WTC11 (cell line): ENCODE measurements around the gene MCM7. TPM values are rescaled to one million over a fixed set of nuclear protein-coding genes. Genes with fewer than 3 reads are reported as not detected.

Experiments used
- ATAC-seq: fragments of 200-7000 bp; cut with Tn5 transposase; 2 replicates; pipeline ENCODE4 v1.10.0; 2021; ENCODE audit warnings: mild to moderate bottlenecking, moderate library complexity
- CTCF ChIA-PET: fragments of 300-600 bp; sonication (Branson Sonifier 250); formaldehyde crosslinking; loops from one replicate; lab custom pipeline; 2021; ENCODE audit warnings: antibody characterized with exemption; lab: Charles Lee
- POLR2A ChIA-PET: fragments of 350-600 bp; sonication (Branson Sonifier 250); formaldehyde crosslinking; loops from one replicate; lab custom pipeline; 2021; ENCODE audit warnings: antibody characterized with exemption; lab: Charles Lee
- DNase-seq: peaks from one replicate; pipeline ENCODE4 v3.0.0; 2021; ENCODE audit warnings: low spot score
- H3K27ac Mint-ChIP-seq: 2 replicates; pipeline ENCODE4 v1.8.0; 2021; ENCODE audit warnings: mixed read lengths
- H3K27me3 Mint-ChIP-seq: 2 replicates; pipeline ENCODE4 v1.8.0; 2021; ENCODE audit warnings: low read depth, mild to moderate bottlenecking, moderate library complexity, mixed read lengths
- H3K36me3 Mint-ChIP-seq: 2 replicates; pipeline ENCODE4 v1.8.0; 2021; ENCODE audit warnings: mixed read lengths
- H3K4me1 Mint-ChIP-seq: 2 replicates; pipeline ENCODE4 v1.8.0; 2022; ENCODE audit warnings: mixed read lengths
- H3K4me3 Mint-ChIP-seq: 2 replicates; pipeline ENCODE4 v1.8.0; 2021; ENCODE audit warnings: mild to moderate bottlenecking, moderate library complexity, mixed read lengths
- H3K9me3 Mint-ChIP-seq: 2 replicates; pipeline ENCODE4 v1.8.0; 2021; ENCODE audit warnings: mixed read lengths
- FOXK1 ChIP-seq: sonication (generic); formaldehyde crosslinking; IDR thresholded peaks from 2 replicates; pipeline ENCODE4 v1.8.0; 2022; ENCODE audit warnings: mild to moderate bottlenecking, moderate library complexity, missing genetic modification reagents
- GABPB1 ChIP-seq: sonication (generic); formaldehyde crosslinking; IDR thresholded peaks from 2 replicates; pipeline ENCODE4 v1.8.1; 2023; ENCODE audit warnings: mild to moderate bottlenecking, missing genetic modification reagents
- GTF2I ChIP-seq: fragments of 250-450 bp; sonication (Bioruptor Pico); conservative IDR thresholded peaks from 2 replicates; pipeline ENCODE4 v1.4.0; 2021; ENCODE audit warnings: mild to moderate bottlenecking
- JAZF1 ChIP-seq: fragments of 250-450 bp; sonication (Bioruptor Pico); IDR thresholded peaks from 2 replicates; pipeline ENCODE4 v1.9.0; 2021; ENCODE audit warnings: moderate library complexity, mild to moderate bottlenecking, inconsistent platforms
- MXD4 ChIP-seq: fragments of 250-450 bp; sonication (Bioruptor Pico); IDR thresholded peaks from 2 replicates; pipeline ENCODE4 v1.8.0; 2021; ENCODE audit warnings: mild to moderate bottlenecking, moderate library complexity, borderline replicate concordance
- NR2C2 ChIP-seq: sonication (generic); formaldehyde crosslinking; IDR thresholded peaks from 2 replicates; pipeline ENCODE4 v1.8.0; 2022; ENCODE audit warnings: mild to moderate bottlenecking, missing genetic modification reagents
- RORB ChIP-seq: fragments of 250-450 bp; sonication (Bioruptor Pico); IDR thresholded peaks from 2 replicates; pipeline ENCODE4 v1.9.0; 2021; ENCODE audit warnings: mild to moderate bottlenecking
- SOX15 ChIP-seq: fragments of 250-450 bp; sonication (Bioruptor Pico); IDR thresholded peaks from 2 replicates; pipeline ENCODE4 v1.9.0; 2021; ENCODE audit warnings: mild to moderate bottlenecking
- TCF7 ChIP-seq: sonication (generic); formaldehyde crosslinking; IDR thresholded peaks from 2 replicates; pipeline ENCODE4 v1.8.0; 2022; ENCODE audit warnings: mild to moderate bottlenecking, low read depth, missing genetic modification reagents, moderate library complexity
- ZBTB21 ChIP-seq: sonication (generic); formaldehyde crosslinking; IDR thresholded peaks from 2 replicates; pipeline ENCODE4 v1.8.1; 2023; ENCODE audit warnings: mild to moderate bottlenecking, missing genetic modification reagents, borderline replicate concordance
- ZNF121 ChIP-seq: sonication (generic); formaldehyde crosslinking; IDR thresholded peaks from 2 replicates; pipeline ENCODE4 v1.8.0; 2023; ENCODE audit warnings: missing genetic modification reagents
- ZNF232 ChIP-seq: sonication (generic); formaldehyde crosslinking; IDR thresholded peaks from 2 replicates; pipeline ENCODE4 v1.8.0; 2022; ENCODE audit warnings: mild to moderate bottlenecking, missing genetic modification reagents
- ZNF263 ChIP-seq: sonication (generic); formaldehyde crosslinking; IDR thresholded peaks from 2 replicates; pipeline ENCODE4 v1.8.1; 2022; ENCODE audit warnings: low read depth, mild to moderate bottlenecking, moderate library complexity, missing genetic modification reagents
- ZNF317 ChIP-seq: sonication (generic); formaldehyde crosslinking; IDR thresholded peaks from 2 replicates; pipeline ENCODE4 v1.8.1; 2023; ENCODE audit warnings: low read depth, mild to moderate bottlenecking, moderate library complexity, missing genetic modification reagents, borderline replicate concordance
- ZNF423 ChIP-seq: fragments of 250-450 bp; sonication (Bioruptor Pico); IDR thresholded peaks from 2 replicates; pipeline ENCODE4 v2.1.2; 2022; ENCODE audit warnings: mild to moderate bottlenecking, moderate library complexity
- total RNA-seq: library from RNA; stranded (reverse); gene quantifications from 3 replicates; pipeline ENCODE4 v1.2.3, GENCODE V29; 2021
- TF ChIP-seq, protein P1 (sequence below): sonication (generic); formaldehyde crosslinking; IDR thresholded peaks from 2 replicates; pipeline ENCODE4 v1.8.1; 2023; ENCODE audit warnings: mild to moderate bottlenecking, moderate library complexity, missing genetic modification reagents
- TF ChIP-seq, protein P2 (sequence below): sonication (generic); formaldehyde crosslinking; IDR thresholded peaks from 2 replicates; pipeline ENCODE4 v1.8.0; 2022; ENCODE audit warnings: mild to moderate bottlenecking, missing genetic modification reagents
- TF ChIP-seq, protein P3 (sequence below): sonication (generic); formaldehyde crosslinking; IDR thresholded peaks from 2 replicates; pipeline ENCODE4 v1.8.1; 2022; ENCODE audit warnings: low read depth, missing genetic modification reagents, borderline replicate concordance
- TF ChIP-seq, protein P4 (sequence below): sonication (generic); formaldehyde crosslinking; IDR thresholded peaks from 2 replicates; pipeline ENCODE4 v1.8.1; 2023; ENCODE audit warnings: mild to moderate bottlenecking, missing genetic modification reagents, moderate library complexity
- TF ChIP-seq, protein P5 (sequence below): sonication (generic); formaldehyde crosslinking; IDR thresholded peaks from 2 replicates; pipeline ENCODE4 v1.8.0; 2023; ENCODE audit warnings: missing genetic modification reagents
- TF ChIP-seq, protein P6 (sequence below): fragments of 250-450 bp; sonication (Bioruptor Pico); IDR thresholded peaks from 2 replicates; pipeline ENCODE4 v1.9.0; 2021; ENCODE audit warnings: mild to moderate bottlenecking, borderline replicate concordance
- TF ChIP-seq, protein P7 (sequence below): fragments of 250-450 bp; sonication (Bioruptor Pico); IDR thresholded peaks from 2 replicates; pipeline ENCODE4 v1.8.0; 2021; ENCODE audit warnings: mild to moderate bottlenecking
- TF ChIP-seq, protein P8 (sequence below): sonication (generic); formaldehyde crosslinking; IDR thresholded peaks from 2 replicates; pipeline ENCODE4 v1.8.0; 2022; ENCODE audit warnings: mild to moderate bottlenecking, missing genetic modification reagents

The MCM7 gene
- total RNA-seq, 1 experiment from 2014 or later: 351 TPM

DNA sequence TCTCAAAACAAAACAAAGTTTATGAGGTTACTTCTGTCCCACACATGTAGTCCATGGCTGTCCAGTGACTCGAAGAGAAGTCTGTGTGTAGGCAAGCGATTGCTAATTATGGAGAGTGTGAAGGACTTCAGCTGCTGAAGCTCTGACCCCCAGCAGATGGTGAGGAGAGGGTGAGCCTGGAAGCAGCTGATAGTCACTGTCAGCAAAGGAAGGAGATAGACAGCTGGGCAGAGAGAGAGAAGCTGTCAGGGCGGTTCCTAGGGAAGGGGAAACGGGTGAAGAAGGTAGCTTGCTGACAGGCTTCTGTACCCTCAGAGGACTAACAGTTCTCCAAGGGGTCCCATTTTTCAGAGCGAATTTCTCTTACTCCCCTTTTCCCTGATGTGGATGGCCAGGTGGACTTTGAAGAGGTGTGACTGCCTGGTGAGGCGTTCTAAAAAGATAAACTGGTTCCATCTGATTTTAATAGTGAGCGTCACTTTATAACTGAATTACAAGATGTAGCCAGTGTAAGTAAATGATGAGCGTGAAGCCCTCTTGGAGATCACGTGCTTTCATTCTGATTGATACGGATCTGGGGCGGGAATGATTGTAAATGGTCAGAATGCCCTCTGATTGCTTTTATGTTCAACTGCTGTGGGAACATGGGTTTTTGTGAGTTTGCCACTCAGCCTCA lies 39.5 kb downstream of the MCM7 start (continued):
- TF ChIP-seq, protein P1, sequence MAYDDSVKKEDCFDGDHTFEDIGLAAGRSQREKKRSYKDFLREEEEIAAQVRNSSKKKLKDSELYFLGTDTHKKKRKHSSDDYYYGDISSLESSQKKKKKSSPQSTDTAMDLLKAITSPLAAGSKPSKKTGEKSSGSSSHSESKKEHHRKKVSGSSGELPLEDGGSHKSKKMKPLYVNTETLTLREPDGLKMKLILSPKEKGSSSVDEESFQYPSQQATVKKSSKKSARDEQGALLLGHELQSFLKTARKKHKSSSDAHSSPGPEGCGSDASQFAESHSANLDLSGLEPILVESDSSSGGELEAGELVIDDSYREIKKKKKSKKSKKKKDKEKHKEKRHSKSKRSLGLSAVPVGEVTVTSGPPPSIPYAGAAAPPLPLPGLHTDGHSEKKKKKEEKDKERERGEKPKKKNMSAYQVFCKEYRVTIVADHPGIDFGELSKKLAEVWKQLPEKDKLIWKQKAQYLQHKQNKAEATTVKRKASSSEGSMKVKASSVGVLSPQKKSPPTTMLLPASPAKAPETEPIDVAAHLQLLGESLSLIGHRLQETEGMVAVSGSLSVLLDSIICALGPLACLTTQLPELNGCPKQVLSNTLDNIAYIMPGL: no peak
- TF ChIP-seq SOX15 (CRISPR knock-in tag) (no peak), ZNF121 (CRISPR knock-in tag) (no peak), ZNF423 (CRISPR knock-in tag) (no peak), ZNF263 (CRISPR knock-in tag) (no peak)
- TF ChIP-seq, protein P2, sequence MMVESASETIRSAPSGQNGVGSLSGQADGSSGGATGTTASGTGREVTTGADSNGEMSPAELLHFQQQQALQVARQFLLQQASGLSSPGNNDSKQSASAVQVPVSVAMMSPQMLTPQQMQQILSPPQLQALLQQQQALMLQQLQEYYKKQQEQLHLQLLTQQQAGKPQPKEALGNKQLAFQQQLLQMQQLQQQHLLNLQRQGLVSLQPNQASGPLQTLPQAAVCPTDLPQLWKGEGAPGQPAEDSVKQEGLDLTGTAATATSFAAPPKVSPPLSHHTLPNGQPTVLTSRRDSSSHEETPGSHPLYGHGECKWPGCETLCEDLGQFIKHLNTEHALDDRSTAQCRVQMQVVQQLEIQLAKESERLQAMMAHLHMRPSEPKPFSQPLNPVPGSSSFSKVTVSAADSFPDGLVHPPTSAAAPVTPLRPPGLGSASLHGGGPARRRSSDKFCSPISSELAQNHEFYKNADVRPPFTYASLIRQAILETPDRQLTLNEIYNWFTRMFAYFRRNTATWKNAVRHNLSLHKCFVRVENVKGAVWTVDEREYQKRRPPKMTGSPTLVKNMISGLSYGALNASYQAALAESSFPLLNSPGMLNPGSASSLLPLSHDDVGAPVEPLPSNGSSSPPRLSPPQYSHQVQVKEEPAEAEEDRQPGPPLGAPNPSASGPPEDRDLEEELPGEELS (CRISPR knock-in tag): no peak
- TF ChIP-seq, protein P3, sequence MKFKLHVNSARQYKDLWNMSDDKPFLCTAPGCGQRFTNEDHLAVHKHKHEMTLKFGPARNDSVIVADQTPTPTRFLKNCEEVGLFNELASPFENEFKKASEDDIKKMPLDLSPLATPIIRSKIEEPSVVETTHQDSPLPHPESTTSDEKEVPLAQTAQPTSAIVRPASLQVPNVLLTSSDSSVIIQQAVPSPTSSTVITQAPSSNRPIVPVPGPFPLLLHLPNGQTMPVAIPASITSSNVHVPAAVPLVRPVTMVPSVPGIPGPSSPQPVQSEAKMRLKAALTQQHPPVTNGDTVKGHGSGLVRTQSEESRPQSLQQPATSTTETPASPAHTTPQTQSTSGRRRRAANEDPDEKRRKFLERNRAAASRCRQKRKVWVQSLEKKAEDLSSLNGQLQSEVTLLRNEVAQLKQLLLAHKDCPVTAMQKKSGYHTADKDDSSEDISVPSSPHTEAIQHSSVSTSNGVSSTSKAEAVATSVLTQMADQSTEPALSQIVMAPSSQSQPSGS: no peak

DNA sequence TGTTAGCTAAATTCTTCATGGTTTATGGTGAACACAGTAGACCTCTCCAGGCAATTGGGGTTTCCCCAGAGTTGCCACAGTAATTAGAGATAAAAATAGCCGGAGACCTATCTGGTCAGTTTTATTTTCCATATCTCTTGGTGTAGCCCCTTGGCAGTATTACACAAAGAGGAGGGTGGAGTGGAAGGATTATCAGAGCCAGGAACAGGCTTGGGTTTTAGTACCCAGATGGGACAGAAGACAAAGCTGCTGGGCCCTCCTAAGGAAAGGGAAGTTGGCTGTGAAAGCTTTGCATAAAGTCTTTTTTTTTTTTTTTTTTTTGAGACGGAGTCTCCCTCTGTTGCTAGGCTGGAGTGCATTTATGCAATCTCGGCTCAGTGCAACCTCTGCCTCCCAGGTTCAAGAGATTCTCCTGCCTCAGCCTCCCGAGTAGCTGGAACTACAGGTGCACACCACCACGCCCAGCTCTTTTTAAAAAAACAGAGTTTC lies 41.9 kb downstream of the MCM7 start:
- CTCF ChIA-PET: interaction anchor here (1.3 kb wide), 1 partner anchor 23 kb away, joined by 4 read pairs; no protein-coding TSS in a partner anchor
- DNase-seq: no peak
- Mint-ChIP-seq H3K27ac (no peak overlapping the region), H3K4me3 (no peak overlapping the region), H3K27me3 (no peaks in the 10 kb centered on the region), H3K9me3 (no peaks in the 10 kb centered on the region), H3K36me3 (peaks cover 58% of the 10 kb centered on the region), H3K4me1 (no peaks in the 10 kb centered on the region)
- POLR2A ChIA-PET: no interaction called here
- no peak for ATAC-seq
- TF ChIP-seq ZNF263 (CRISPR knock-in tag) (no peak), FOXK1 (no peak), TCF7 (CRISPR knock-in tag) (no peak), GTF2I (CRISPR knock-in tag) (no peak), ZNF232 (CRISPR knock-in tag) (no peak), GABPB1 (CRISPR knock-in tag) (no peak), MXD4 (CRISPR knock-in tag) (no peak), RORB (CRISPR knock-in tag) (no peak), NR2C2 (no peak), ZNF317 (CRISPR knock-in tag) (no peak), ZBTB21 (no peak), JAZF1 (CRISPR knock-in tag) (no peak)
- TF ChIP-seq, protein P4, sequence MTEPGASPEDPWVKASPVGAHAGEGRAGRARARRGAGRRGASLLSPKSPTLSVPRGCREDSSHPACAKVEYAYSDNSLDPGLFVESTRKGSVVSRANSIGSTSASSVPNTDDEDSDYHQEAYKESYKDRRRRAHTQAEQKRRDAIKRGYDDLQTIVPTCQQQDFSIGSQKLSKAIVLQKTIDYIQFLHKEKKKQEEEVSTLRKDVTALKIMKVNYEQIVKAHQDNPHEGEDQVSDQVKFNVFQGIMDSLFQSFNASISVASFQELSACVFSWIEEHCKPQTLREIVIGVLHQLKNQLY (CRISPR knock-in tag): no peak
- TF ChIP-seq, protein P5, sequence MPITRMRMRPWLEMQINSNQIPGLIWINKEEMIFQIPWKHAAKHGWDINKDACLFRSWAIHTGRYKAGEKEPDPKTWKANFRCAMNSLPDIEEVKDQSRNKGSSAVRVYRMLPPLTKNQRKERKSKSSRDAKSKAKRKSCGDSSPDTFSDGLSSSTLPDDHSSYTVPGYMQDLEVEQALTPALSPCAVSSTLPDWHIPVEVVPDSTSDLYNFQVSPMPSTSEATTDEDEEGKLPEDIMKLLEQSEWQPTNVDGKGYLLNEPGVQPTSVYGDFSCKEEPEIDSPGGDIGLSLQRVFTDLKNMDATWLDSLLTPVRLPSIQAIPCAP (CRISPR knock-in tag): no peak
- TF ChIP-seq, protein P6, sequence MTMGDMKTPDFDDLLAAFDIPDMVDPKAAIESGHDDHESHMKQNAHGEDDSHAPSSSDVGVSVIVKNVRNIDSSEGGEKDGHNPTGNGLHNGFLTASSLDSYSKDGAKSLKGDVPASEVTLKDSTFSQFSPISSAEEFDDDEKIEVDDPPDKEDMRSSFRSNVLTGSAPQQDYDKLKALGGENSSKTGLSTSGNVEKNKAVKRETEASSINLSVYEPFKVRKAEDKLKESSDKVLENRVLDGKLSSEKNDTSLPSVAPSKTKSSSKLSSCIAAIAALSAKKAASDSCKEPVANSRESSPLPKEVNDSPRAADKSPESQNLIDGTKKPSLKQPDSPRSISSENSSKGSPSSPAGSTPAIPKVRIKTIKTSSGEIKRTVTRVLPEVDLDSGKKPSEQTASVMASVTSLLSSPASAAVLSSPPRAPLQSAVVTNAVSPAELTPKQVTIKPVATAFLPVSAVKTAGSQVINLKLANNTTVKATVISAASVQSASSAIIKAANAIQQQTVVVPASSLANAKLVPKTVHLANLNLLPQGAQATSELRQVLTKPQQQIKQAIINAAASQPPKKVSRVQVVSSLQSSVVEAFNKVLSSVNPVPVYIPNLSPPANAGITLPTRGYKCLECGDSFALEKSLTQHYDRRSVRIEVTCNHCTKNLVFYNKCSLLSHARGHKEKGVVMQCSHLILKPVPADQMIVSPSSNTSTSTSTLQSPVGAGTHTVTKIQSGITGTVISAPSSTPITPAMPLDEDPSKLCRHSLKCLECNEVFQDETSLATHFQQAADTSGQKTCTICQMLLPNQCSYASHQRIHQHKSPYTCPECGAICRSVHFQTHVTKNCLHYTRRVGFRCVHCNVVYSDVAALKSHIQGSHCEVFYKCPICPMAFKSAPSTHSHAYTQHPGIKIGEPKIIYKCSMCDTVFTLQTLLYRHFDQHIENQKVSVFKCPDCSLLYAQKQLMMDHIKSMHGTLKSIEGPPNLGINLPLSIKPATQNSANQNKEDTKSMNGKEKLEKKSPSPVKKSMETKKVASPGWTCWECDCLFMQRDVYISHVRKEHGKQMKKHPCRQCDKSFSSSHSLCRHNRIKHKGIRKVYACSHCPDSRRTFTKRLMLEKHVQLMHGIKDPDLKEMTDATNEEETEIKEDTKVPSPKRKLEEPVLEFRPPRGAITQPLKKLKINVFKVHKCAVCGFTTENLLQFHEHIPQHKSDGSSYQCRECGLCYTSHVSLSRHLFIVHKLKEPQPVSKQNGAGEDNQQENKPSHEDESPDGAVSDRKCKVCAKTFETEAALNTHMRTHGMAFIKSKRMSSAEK (CRISPR knock-in tag): no peak
- TF ChIP-seq, protein P7, sequence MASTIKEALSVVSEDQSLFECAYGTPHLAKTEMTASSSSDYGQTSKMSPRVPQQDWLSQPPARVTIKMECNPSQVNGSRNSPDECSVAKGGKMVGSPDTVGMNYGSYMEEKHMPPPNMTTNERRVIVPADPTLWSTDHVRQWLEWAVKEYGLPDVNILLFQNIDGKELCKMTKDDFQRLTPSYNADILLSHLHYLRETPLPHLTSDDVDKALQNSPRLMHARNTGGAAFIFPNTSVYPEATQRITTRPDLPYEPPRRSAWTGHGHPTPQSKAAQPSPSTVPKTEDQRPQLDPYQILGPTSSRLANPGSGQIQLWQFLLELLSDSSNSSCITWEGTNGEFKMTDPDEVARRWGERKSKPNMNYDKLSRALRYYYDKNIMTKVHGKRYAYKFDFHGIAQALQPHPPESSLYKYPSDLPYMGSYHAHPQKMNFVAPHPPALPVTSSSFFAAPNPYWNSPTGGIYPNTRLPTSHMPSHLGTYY: no peak
- TF ChIP-seq, protein P8, sequence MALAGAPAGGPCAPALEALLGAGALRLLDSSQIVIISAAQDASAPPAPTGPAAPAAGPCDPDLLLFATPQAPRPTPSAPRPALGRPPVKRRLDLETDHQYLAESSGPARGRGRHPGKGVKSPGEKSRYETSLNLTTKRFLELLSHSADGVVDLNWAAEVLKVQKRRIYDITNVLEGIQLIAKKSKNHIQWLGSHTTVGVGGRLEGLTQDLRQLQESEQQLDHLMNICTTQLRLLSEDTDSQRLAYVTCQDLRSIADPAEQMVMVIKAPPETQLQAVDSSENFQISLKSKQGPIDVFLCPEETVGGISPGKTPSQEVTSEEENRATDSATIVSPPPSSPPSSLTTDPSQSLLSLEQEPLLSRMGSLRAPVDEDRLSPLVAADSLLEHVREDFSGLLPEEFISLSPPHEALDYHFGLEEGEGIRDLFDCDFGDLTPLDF (CRISPR knock-in tag): no peak
